ENCODE data around the gene SMLR1. TPM values are rescaled to one million over a fixed set of nuclear protein-coding genes. Genes with fewer than 3 reads are reported as not detected.

SMLR1 gene
- total RNA-seq, 4 donors from 2014 or later = not detected

DNA sequence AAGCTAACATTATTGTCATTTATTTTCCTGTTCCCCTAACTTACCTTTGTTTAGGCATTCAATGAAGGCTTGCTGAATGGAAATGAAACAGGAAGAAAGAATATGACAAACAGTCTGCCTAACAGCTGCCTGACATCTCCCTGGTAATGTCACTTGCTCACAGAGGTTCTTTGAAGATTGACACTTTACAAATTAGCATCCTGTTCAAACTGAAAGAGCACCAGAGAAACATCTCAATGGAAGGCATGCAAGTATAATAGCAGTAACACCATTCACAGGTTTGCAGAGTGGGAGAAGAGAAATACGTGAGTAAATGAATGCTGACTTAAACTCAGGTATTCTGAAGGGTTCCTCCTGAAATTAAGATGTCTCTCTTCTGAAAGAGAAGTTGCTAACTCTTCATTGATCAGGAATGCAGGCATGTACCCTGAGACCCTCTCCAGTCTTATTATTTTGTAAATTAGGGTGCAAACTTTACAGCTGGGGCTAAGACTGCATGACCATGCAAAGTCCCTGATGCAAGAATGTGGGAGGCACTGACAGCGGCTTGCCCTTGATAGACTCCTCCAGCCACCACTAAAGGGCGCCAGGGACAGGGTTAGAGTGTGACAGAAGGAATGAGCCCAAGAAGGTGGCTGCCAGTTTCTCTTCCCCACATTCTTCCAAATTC lies 1.3 kb upstream of the SMLR1 start:
- DNase-seq (ENCODE audit: low spot score) (no peak), ATAC-seq (ENCODE audit: low FRiP score) (no peak)
- TF ChIP-seq CTCF (IDR thresholded peaks at IDR 0.05) = no peak

GRCh38 chr6:130826442-130827246 lies 562 bp upstream of the SMLR1 start:
- TF ChIP-seq CTCF (IDR thresholded peaks at IDR 0.05) = no peak
- DNase-seq (ENCODE audit: low spot score) = no peak
- ATAC-seq (ENCODE audit: low FRiP score) = no peak

DNA sequence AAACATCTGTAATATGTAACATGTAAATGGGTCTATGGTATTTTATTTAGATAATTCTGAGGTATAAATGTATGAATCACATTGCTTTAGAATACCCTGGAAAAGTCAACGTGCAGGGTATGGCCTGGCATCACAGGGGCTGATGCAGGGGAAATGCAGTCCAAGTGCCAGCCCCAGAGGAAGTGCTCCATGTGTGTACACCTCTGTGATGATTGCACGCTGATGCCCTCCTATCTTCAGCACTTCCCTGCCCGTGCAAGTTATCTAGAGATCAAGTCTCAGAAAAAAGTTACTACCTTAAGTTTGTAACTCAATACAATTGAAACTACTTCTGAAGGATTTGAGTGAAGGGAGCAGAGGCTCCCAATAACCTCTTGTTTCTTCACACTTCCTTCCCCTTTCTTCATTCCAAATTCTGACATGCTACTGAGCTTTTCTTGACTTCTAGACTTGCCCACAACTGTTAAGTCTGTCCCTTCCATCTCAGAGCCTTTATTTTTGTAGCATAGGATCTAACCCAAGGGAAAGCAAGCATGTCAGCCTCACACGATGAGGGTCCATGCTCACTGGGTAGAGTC lies 2.2 kb downstream of the SMLR1 start:
- DNase-seq (ENCODE audit: low spot score) (no peak), ATAC-seq (ENCODE audit: low FRiP score) (no peak)
- no peak for TF ChIP-seq CTCF (IDR thresholded peaks at IDR 0.05)

- ATAC-seq (ENCODE audit: low FRiP score) = no peak
Measured at GRCh38 chr6:130831607-130832006, 4.4 kb downstream of the SMLR1 start.

GRCh38 chr6:130833569-130833968 lies 6.4 kb downstream of the SMLR1 start:
- no peak for ATAC-seq (ENCODE audit: low FRiP score)
- TF ChIP-seq CTCF (IDR thresholded peaks at IDR 0.05) = no peak
- DNase-seq (ENCODE audit: low spot score) = no peak

More at GRCh38 chr6:130831607-130832006, 4.4 kb downstream of the SMLR1 start:
- no peak for TF ChIP-seq CTCF (IDR thresholded peaks at IDR 0.05)
- DNase-seq (ENCODE audit: low spot score) = no peak

DNA sequence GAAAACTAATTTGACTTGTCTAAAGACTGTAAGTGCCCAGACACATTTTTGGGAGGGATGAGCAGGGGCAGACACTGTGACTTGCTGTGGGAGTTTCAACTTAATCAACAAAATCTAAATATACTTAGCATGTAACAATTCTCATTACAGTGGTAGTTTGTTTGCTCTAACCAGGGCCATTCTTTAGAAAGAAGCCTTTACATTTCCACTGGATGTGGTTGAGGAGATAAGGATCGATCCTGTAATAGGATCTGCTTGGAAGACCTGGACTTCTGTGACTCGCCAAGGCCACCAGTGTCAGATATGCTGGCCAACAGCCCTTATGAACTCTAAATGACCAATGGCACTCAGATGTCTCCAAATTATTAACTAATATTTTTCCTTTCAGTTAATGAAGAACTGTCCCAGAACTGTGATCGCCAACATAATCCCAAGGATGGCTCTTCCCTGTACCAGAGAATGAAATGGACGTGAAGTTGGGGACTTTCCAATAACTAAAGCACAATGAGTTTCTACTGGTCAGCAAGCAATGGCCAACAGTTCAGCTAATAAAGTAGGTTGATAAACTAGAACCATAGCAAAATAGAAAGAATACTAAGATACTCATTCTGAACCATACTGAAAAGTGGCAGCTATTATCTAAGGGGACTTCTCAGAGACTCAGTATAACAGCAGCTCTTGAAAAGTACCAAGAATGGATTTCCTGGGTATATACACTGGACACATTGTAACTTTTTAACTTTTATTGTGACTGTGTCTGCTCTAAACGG lies 7.5 kb downstream of the SMLR1 start:
- DNase-seq (ENCODE audit: low spot score) (no peak), ATAC-seq (ENCODE audit: low FRiP score) (no peak)
- no peak for TF ChIP-seq CTCF (IDR thresholded peaks at IDR 0.05)
